Measurements from ENCODE around the gene SELENOS.

SELENOS gene

GRCh38 chr15:101277038-101277822, at the start of gene SELENOS:
Gene SELENOS (minus strand): TSS chr15:101277485. CDS start chr15:101277417, 68 bp downstream.
- DNase-seq = peak; percentile 18

GRCh38 chr15:101326462-101327146, 49.3 kb upstream of the SELENOS start:
- DNase-seq = no peak

GRCh38 chr15:101326026-101326315, 48.7 kb upstream of the SELENOS start:
- no peak for DNase-seq

GRCh38 chr15:101325263-101326025, 48.2 kb upstream of the SELENOS start:
- DNase-seq = no peak

- no peak for DNase-seq
Observed at GRCh38 chr15:101324524-101325177, 47.4 kb upstream of the SELENOS start.

- no peak for DNase-seq
Observed at GRCh38 chr15:101323793-101324523, 46.7 kb upstream of the SELENOS start.

- no peak for DNase-seq
Observed at GRCh38 chr15:101322854-101323477, 45.7 kb upstream of the SELENOS start.

GRCh38 chr15:101322016-101322695, 44.9 kb upstream of the SELENOS start:
- no peak for DNase-seq

- no peak for DNase-seq
Observed at GRCh38 chr15:101320501-101321052, 43.3 kb upstream of the SELENOS start.

GRCh38 chr15:101318839-101319238, 41.6 kb upstream of the SELENOS start:
- DNase-seq = no peak

GRCh38 chr15:101318147-101318819, 41.0 kb upstream of the SELENOS start:
- no peak for DNase-seq

GRCh38 chr15:101317336-101317872, 40.1 kb upstream of the SELENOS start:
- DNase-seq = no peak

- DNase-seq = no peak
Observed at GRCh38 chr15:101316529-101316928, 39.2 kb upstream of the SELENOS start.

- DNase-seq = no peak
Observed at GRCh38 chr15:101315736-101316135, 38.5 kb upstream of the SELENOS start.

- no peak for DNase-seq
Observed at GRCh38 chr15:101314336-101315125, 37.2 kb upstream of the SELENOS start.

GRCh38 chr15:101313041-101313761, 35.9 kb upstream of the SELENOS start:
- DNase-seq = no peak

- DNase-seq = no peak
Observed at GRCh38 chr15:101310508-101310907, 33.2 kb upstream of the SELENOS start.

- no peak for DNase-seq
Observed at GRCh38 chr15:101310161-101310480, 32.8 kb upstream of the SELENOS start.
